Adrenal gland (tissue), 12 donors: ENCODE data around the gene PGAP2. TPM values are rescaled to one million over a fixed set of nuclear protein-coding genes. Genes with fewer than 3 reads are reported as not detected.

ENCODE experiments used
- DNase-seq, 7 donors: peaks; one replicate each; pipeline ENCODE4 v3.0.0-alpha.2; 2019 to 2020
- H3K27ac ChIP-seq, 5 donors: fragments of 200-600 bp; sonication (generic) in 4 of 5; 1 replicate in 3 of 5; 2 replicates in 2 of 5; pipeline versions ENCODE4 v1.5.1 to v1.8.0; 2016 to 2020; ENCODE audit warnings: mild to moderate bottlenecking in 1 of 5
- H3K27me3 ChIP-seq: fragments of 200-600 bp; 2 replicates; pipeline ENCODE4 v1.8.0; 2021
- H3K36me3 ChIP-seq, 2 donors: fragments of 200-600 bp; replicated peaks in 1 of 2; 1 replicate in 1 of 2; 2 replicates in 1 of 2; pipeline versions ENCODE4 v1.5.1 to v1.8.0; 2018 to 2022
- H3K4me1 ChIP-seq, 2 donors: fragments of 200-600 bp; replicated peaks in 1 of 2; 1 replicate in 1 of 2; 2 replicates in 1 of 2; pipeline versions ENCODE4 v1.5.1 to v1.8.0; 2018 to 2021
- H3K4me3 ChIP-seq, 4 donors: fragments of 200-600 bp; sonication (generic) in 3 of 4; one replicate each; pipeline ENCODE4 v1.5.1; 2016 to 2018
- H3K9me3 ChIP-seq, 3 donors: fragments of 200-600 bp; sonication (generic) in 1 of 3; replicated peaks in 1 of 3; 1 replicate in 2 of 3; 2 replicates in 1 of 3; pipeline versions ENCODE4 v1.5.1 to v1.8.0; 2016 to 2021
- POLR2A ChIP-seq, 2 donors: fragments of 450-650 bp; IDR thresholded peaks; one replicate each; pipeline ENCODE4 v1.6.1; 2017; ENCODE audit warnings: antibody characterized with exemption in 2 of 2, mild to moderate bottlenecking in 2 of 2, moderate library complexity in 1 of 2
- WGBS, 4 donors: extraction: QIAGEN DNeasy Blood & Tissue Kit in 2 of 4; methylation state at CpG; one replicate each; pipeline versions ENCODE4 v1.1.5 to v1.1.7; 2013 to 2017; 5-methylcytosine and 5-hydroxymethylcytosine counted together
- intact Hi-C, 2 donors: fragments of 100-400 bp; cut with DNase I; formaldehyde crosslinking; loops; one replicate each; pipeline versions ENCODE4 v1.14.1 to v1.15.0; 2022 to 2023
- polyA plus RNA-seq, 3 donors: library from polyadenylated mRNA; stranded (reverse); fragments of 200-250 nt in 2 of 3; fragments of 350-450 nt in 1 of 3; fragmentation: Illumina TruSeq in 1 of 3; extraction: RNeasy Lipid Tissue Mini Kit (QIAGEN cat#74804) in 1 of 3; gene quantifications; one replicate each; pipeline ENCODE4 v1.2.3, GENCODE V29; 2013 to 2014
- total RNA-seq, 9 donors: library from RNA; depleted of rRNA in 4 of 9; stranded (reverse); fragments of >200 nt in 4 of 9; fragments of 120-200 nt in 1 of 9; fragmentation: NEBNext Ultra II Directional in 1 of 9; extraction: Animal tissue kit (Norgen Biotek cat#: 25700) in 1 of 9; gene quantifications; one replicate each; pipeline versions ENCODE4 v1.1.0 to v1.2.4, GENCODE V29; 2013 to 2023
- TF ChIP-seq, protein P1 (sequence below), 6 experiments: fragments of 450-650 bp in 4 of 6; fragments of 200-600 bp in 2 of 6; sonication (generic) in 1 of 6; IDR thresholded peaks; 1 replicate in 5 of 6; 2 replicates in 1 of 6; pipeline versions ENCODE4 v1.5.1 to v1.8.0; 2016 to 2021; ENCODE audit warnings: antibody characterized with exemption in 6 of 6, mild to moderate bottlenecking in 2 of 6, moderate library complexity in 1 of 6
- donor health status: healthy with polysubstance abuse.
- donor health status: Bipolar disorder and iron deficiency.
- donor health status: DM: yes; HTN: yes; CAD: no.
- donor health status: DM: no; HTN: no; CAD: no.
- donor health status: DM: no; HTN: no; CAD: no.
- donor health status: DM: yes; HTN: yes; CAD: no.

PGAP2 gene
- total and polyA plus RNA-seq, 12 donors, result 4.6 to 44.0 (median 19.9) TPM

DNA sequence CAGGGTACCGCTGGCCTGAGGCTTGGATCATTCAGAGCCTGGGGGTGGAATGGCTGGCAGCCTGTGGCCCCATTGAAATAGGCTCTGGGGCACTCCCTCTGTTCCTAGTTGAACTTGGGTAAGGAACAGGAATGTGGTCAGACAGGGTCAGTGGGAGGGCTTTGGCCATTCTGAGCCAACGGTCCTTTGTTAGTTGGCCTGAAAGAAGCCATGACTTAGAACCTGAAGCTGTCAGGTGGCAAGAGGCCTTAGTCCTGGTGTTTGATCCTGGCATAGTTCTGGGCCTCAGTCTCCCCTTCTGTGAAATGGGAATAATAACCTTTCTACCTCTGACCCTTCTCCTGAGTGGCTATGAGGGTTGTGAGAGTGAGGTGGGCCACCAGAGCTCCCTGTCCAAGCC lies 8.3 kb downstream of the PGAP2 start:
- H3K4me1 ChIP-seq, result no peaks in the 10 kb centered on the region
- no peaks in the 10 kb centered on the region for H3K9me3 ChIP-seq
- 91 to 100% (median 94%) methylated on average over 2 of the region's 2 CpGs; no CpG with 5 or more reads in 1 of the 4 donors for WGBS, 4 donors
- no peaks in the 10 kb centered on the region for H3K27me3 ChIP-seq
- intact Hi-C loops, result no loop called here
- H3K36me3 ChIP-seq, result no peaks in the 10 kb centered on the region
- no peak overlapping the region for H3K27ac ChIP-seq
- TF ChIP-seq, protein P1, sequence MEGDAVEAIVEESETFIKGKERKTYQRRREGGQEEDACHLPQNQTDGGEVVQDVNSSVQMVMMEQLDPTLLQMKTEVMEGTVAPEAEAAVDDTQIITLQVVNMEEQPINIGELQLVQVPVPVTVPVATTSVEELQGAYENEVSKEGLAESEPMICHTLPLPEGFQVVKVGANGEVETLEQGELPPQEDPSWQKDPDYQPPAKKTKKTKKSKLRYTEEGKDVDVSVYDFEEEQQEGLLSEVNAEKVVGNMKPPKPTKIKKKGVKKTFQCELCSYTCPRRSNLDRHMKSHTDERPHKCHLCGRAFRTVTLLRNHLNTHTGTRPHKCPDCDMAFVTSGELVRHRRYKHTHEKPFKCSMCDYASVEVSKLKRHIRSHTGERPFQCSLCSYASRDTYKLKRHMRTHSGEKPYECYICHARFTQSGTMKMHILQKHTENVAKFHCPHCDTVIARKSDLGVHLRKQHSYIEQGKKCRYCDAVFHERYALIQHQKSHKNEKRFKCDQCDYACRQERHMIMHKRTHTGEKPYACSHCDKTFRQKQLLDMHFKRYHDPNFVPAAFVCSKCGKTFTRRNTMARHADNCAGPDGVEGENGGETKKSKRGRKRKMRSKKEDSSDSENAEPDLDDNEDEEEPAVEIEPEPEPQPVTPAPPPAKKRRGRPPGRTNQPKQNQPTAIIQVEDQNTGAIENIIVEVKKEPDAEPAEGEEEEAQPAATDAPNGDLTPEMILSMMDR (IDR thresholded peaks at IDR 0.05), result no peak
- TF ChIP-seq POLR2A (IDR thresholded peaks at IDR 0.05), result no peak
- DNase-seq, result no peak
- H3K4me3 ChIP-seq, result no peak overlapping the region

DNA sequence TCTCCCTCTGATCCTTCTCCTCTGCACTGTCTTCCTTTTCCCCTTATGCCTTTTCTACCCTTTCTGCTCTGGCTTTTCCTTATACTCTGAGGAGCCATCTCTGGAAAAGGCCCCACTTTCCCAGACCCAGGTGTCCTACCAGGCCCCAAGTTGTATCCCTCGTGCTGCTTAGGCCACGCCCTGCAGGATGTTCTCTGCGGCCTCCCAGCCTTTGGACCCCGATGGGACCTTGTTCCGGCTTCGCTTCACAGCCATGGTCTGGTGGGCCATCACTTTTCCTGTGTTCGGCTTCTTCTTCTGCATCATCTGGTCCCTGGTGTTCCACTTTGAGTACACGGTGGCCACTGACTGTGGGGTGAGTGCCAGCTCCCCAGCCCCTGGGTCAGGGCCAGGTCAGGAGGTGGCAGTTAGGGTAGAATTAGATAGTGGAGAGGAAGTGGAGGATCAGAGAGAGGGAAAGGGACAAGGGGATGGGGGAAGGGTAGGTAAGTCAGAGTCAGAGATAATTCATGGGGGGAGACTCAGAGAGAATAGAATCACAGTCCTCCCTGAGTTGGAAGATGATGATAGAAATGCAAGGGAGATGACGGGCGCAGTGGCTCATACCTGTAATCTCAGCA lies 8.9 kb downstream of the PGAP2 start:
- WGBS, 4 donors, result 89 to 92% (median 89%) methylated on average over 10 of the region's 10 CpGs

DNA sequence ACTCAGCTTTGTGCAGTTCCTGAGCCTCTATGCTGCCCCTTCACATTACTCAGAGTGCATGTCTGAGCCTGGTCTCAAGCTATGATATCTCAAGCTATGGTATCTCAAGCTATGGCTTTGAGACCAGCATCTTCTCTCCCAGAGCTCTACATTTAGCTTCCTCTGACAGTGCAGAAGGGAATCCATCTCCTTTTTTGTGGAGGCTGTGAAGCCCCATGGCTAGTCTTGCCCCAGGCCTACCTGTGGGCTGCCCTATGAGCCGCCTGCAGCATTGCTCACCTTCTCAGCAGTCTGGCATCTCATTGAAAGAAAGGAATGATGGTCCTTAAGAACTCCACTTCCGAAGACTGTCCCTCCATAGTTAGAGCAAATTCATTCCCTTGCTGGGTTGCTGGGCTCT lies 12.6 kb downstream of the PGAP2 start:
- no peak for DNase-seq
- Histone ChIP-seq H3K4me1 (no peaks in the 10 kb centered on the region), H3K4me3 (no peak overlapping the region), H3K27ac (no peak overlapping the region), H3K36me3 (no peaks in the 10 kb centered on the region), H3K9me3 (no peaks in the 10 kb centered on the region), H3K27me3 (no peaks in the 10 kb centered on the region)
- no peak for TF ChIP-seq POLR2A (IDR thresholded peaks at IDR 0.05)
- TF ChIP-seq, protein P1 (IDR thresholded peaks at IDR 0.05), result no peak
- intact Hi-C loops, result no loop called here
- 96 to 100% (median 97%) methylated on average over 2 of the region's 2 CpGs for WGBS, 4 donors

More for the DNA sequence above, 8.9 kb downstream of the PGAP2 start:
- Histone ChIP-seq H3K9me3 (no peaks in the 10 kb centered on the region), H3K4me3 (no peak overlapping the region), H3K4me1 (no peaks in the 10 kb centered on the region), H3K27me3 (no peaks in the 10 kb centered on the region), H3K36me3 (no peaks in the 10 kb centered on the region), H3K27ac (no peak overlapping the region)
- intact Hi-C loops, result no loop called here
- TF ChIP-seq, protein P1 (IDR thresholded peaks at IDR 0.05), result no peak
- no peak for TF ChIP-seq POLR2A (IDR thresholded peaks at IDR 0.05)
- no peak for DNase-seq

DNA sequence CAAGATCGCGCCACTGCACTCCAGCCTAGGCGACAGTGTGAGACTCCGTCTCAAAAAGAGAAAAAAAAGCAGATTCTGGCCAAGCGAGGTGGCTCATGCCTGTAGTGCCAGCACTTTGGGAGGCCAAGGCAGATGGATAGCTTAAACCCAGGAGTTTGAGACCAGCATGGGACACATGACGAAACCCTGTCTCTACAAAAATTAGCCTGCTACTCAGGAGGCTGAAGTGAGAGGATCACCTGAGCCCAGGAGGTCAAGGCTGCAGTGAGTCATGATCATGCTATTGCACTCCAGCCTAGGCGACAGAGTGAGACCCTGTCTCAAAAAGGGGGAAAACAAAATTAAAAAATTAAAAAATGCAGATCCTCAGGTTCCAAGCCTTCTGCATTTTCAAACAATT lies 14.0 kb downstream of the PGAP2 start:
- Histone ChIP-seq H3K4me3 (no peak overlapping the region), H3K27ac (no peak overlapping the region), H3K4me1 (no peaks in the 10 kb centered on the region), H3K27me3 (no peaks in the 10 kb centered on the region), H3K36me3 (peaks cover 0 to 9% of the 10 kb centered on the region in 2 donors), H3K9me3 (no peaks in the 10 kb centered on the region)
- 88 to 94% (median 92%) methylated on average over 7 of the region's 7 CpGs for WGBS, 4 donors
- no peak for DNase-seq
- no peak for TF ChIP-seq POLR2A (IDR thresholded peaks at IDR 0.05)
- TF ChIP-seq, protein P1 (IDR thresholded peaks at IDR 0.05), result no peak
- intact Hi-C loops, result no loop called here
